Measurements from ENCODE around the gene SH3BP4. TPM values are rescaled to one million over a fixed set of nuclear protein-coding genes. Genes with fewer than 3 reads are reported as not detected.

Gene SH3BP4
- total RNA-seq, 1 donor from 2014 or later, result 29.6 TPM

- H3K4me3 ChIP-seq, result no peak overlapping the region
- H3K27me3 ChIP-seq, result no peaks in the 10 kb centered on the region
- no peaks in the 10 kb centered on the region for H3K36me3 ChIP-seq
- H3K27ac ChIP-seq, result no peak overlapping the region
- no peak for DNase-seq
- intact Hi-C loops (cut with DNase I), result no loop called here
- TF ChIP-seq, protein P1, sequence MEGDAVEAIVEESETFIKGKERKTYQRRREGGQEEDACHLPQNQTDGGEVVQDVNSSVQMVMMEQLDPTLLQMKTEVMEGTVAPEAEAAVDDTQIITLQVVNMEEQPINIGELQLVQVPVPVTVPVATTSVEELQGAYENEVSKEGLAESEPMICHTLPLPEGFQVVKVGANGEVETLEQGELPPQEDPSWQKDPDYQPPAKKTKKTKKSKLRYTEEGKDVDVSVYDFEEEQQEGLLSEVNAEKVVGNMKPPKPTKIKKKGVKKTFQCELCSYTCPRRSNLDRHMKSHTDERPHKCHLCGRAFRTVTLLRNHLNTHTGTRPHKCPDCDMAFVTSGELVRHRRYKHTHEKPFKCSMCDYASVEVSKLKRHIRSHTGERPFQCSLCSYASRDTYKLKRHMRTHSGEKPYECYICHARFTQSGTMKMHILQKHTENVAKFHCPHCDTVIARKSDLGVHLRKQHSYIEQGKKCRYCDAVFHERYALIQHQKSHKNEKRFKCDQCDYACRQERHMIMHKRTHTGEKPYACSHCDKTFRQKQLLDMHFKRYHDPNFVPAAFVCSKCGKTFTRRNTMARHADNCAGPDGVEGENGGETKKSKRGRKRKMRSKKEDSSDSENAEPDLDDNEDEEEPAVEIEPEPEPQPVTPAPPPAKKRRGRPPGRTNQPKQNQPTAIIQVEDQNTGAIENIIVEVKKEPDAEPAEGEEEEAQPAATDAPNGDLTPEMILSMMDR (IDR thresholded peaks at IDR 0.05), result no peak
- H3K9me3 ChIP-seq, result no peaks in the 10 kb centered on the region
- no peak for ATAC-seq
- peaks cover 36% of the 10 kb centered on the region for H3K4me1 ChIP-seq
Measured at GRCh38 chr2:234975611-234976010, 23.8 kb downstream of the SH3BP4 start.

DNA sequence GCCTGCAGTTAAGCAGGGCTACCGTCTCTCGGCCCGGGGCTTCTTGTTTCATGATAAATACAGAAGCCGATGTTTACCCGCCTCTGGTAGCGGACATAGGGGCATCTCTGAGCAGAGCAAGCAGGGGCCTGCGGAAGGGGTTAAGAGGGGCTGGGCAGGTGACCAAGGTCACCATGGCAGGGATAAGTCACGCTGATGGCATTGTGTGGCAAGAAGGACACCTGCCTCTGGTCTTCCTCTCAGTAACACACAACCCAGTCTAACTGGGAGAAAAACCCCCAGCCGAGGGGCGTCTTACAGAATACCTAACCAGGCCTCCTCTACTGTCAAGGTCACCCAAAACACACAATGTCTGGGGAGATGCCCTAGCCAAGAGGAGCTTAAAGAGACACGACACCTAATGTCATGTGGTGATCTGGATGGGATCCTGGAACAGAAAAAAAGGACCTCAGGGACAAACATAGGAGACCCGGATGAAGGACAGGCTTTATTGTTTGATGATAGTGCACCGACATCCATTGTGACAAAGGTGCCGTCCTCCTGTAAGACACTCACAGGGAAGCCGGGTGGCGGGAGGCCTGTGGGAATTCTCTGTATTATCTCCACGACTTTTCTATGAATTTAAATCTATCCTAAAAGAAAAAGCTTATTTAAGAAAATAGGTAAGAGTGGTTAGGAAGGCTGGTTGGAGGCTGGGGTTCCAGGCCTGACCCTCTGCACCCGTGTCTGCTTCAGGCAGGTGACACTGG is 24.8 kb downstream of the SH3BP4 start:
- peaks cover 44% of the 10 kb centered on the region for H3K4me1 ChIP-seq
- ATAC-seq (no peak), DNase-seq (no peak)
- H3K36me3 ChIP-seq, result no peaks in the 10 kb centered on the region
- intact Hi-C loops (cut with DNase I), result no loop called here
- no peak overlapping the region for H3K4me3 ChIP-seq
- no peak overlapping the region for H3K27ac ChIP-seq
- no peaks in the 10 kb centered on the region for H3K27me3 ChIP-seq
- TF ChIP-seq, protein P1 (IDR thresholded peaks at IDR 0.05), result no peak
- H3K9me3 ChIP-seq, result no peaks in the 10 kb centered on the region

GRCh38 chr2:234977228-234977679 is 25.4 kb downstream of the SH3BP4 start:
- DNase-seq (no peak), ATAC-seq (no peak)
- Histone ChIP-seq H3K27ac (no peak overlapping the region), H3K36me3 (no peaks in the 10 kb centered on the region), H3K9me3 (no peaks in the 10 kb centered on the region), H3K4me1 (peaks cover 48% of the 10 kb centered on the region), H3K4me3 (no peak overlapping the region), H3K27me3 (no peaks in the 10 kb centered on the region)
- TF ChIP-seq, protein P1 (IDR thresholded peaks at IDR 0.05), result no peak
- intact Hi-C loops (cut with DNase I), result no loop called here

DNA sequence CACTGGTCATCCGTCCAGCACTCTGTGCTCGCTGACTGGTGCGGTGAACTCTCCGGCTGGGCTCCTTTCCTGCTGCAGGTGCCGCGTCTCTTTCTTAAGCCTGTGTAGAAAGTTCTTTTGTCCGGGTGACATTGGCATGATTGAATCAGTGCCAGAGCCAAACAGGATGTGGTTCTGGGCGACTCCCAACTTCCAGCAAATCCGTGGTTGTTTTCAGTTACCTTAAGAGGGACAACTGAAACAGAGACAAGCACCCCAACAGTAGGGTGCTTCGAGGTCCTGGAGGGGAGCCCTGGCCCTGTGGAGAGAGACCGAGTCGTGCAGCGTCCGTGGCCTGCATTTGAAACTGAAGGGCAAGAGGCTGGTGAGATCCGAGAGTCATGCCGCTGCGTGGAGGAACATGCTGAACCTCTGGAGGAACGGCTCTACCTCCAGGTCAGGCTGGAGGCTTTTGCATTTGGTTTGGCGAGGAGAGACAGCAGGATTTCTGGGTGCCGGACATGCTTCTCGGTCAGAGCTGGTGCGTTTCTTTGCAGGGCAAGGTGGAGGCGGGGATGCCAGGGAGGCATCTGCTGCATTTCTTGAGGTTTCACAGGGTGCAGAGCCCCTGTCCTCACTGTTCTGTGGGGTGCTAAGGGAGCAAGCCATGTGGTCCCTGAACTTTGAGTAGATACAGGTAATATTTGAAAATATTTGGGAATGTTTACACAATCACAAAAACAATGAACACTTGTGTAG is 26.8 kb downstream of the SH3BP4 start:
- ATAC-seq (peak; percentile 45), DNase-seq (no peak)
- no peaks in the 10 kb centered on the region for H3K36me3 ChIP-seq
- H3K27me3 ChIP-seq, result no peaks in the 10 kb centered on the region
- TF ChIP-seq, protein P1 (IDR thresholded peaks at IDR 0.05), result no peak
- H3K9me3 ChIP-seq, result no peaks in the 10 kb centered on the region
- peak overlapping the region; percentile 80 for H3K27ac ChIP-seq
- intact Hi-C loops (cut with DNase I), result no loop called here
- peaks cover 57% of the 10 kb centered on the region for H3K4me1 ChIP-seq
- H3K4me3 ChIP-seq, result no peak overlapping the region

- intact Hi-C loops (cut with DNase I), result no loop called here
- ATAC-seq, result no peak
- TF ChIP-seq, protein P1 (IDR thresholded peaks at IDR 0.05), result no peak
Measured at GRCh38 chr2:234979204-234980167, 27.7 kb downstream of the SH3BP4 start.

More at GRCh38 chr2:234979204-234980167, 27.7 kb downstream of the SH3BP4 start:
- H3K4me3 ChIP-seq, result no peak overlapping the region
- no peak for DNase-seq
- H3K27ac ChIP-seq, result peak overlapping the region; percentile 80
- no peaks in the 10 kb centered on the region for H3K27me3 ChIP-seq
- no peaks in the 10 kb centered on the region for H3K9me3 ChIP-seq
- peaks cover 59% of the 10 kb centered on the region for H3K4me1 ChIP-seq
- H3K36me3 ChIP-seq, result no peaks in the 10 kb centered on the region

Data from upper lobe of right lung (tissue), 1 donor.